GM23248 (cell line): ENCODE measurements around the gene ZDHHC1.

Experiments used
- EZH2 ChIP-seq: fragments of 200-600 bp; sonication (generic); IDR thresholded peaks from 2 replicates; pipeline ENCODE4 v1.6.1; 2018; ENCODE audit warnings: antibody characterized with exemption, mild to moderate bottlenecking; ENCODE audit not compliant: insufficient read depth, poor library complexity, severe bottlenecking
- EZH2phosphoT487 ChIP-seq: fragments of 200-600 bp; sonication (generic); IDR thresholded peaks from 2 replicates; pipeline ENCODE4 v1.6.1; 2018; ENCODE audit warnings: antibody characterized with exemption, moderate library complexity, mild to moderate bottlenecking, low read depth; ENCODE audit not compliant: insufficient read depth

DNA sequence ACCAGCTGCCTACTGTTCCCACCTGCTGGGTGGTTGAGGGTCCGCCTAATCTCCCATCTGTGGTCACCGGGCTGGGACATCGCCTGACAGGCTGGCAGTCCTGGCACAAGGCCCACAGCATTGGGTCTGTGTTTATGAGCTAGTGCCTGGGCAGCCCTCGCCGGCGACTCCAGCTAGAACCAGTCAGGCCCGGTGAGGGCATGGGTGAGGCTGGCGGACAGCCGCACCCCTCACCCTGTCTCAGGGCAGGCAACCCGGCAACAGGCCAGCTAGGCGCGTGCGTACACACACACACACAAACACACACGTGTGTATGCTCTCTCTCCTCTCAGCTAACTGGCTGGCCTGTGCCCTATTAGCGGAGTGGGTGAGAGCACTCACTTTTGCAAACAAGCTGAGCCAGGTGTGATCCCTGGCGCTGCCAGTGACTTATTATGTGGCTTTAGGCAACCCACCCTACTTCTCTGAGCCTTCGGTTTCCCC, 25.0 kb upstream of the ZDHHC1 start:
- TF ChIP-seq EZH2phosphoT487 (no peak), EZH2 (no peak)
